Measurements from ENCODE around the gene DNAJB8.

DNAJB8 gene

DNA sequence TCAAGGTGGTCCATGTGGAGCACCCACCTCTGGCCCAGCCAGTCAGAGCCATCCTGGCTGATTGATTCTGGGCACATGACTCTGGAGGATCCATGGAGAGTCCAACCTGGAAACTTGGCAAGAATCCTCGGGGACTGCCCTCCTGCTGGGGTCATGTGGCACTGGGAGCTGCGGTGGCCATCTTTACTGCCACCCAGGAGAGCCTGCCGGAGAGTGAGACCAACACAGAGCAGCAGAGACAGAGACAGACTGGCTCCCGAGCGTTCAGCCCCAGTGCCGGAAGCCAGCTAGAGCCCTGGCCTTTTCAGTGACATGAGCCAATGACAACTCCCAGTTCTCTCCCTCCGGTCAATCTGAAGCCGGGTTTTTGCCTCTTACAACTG is 37.8 kb upstream of the DNAJB8 start:
- no peak for DNase-seq (ENCODE audit: extremely low spot score)
- CTCF ChIA-PET = no interaction called here
- POLR2A ChIA-PET = no interaction called here
- TF ChIP-seq, protein P1, sequence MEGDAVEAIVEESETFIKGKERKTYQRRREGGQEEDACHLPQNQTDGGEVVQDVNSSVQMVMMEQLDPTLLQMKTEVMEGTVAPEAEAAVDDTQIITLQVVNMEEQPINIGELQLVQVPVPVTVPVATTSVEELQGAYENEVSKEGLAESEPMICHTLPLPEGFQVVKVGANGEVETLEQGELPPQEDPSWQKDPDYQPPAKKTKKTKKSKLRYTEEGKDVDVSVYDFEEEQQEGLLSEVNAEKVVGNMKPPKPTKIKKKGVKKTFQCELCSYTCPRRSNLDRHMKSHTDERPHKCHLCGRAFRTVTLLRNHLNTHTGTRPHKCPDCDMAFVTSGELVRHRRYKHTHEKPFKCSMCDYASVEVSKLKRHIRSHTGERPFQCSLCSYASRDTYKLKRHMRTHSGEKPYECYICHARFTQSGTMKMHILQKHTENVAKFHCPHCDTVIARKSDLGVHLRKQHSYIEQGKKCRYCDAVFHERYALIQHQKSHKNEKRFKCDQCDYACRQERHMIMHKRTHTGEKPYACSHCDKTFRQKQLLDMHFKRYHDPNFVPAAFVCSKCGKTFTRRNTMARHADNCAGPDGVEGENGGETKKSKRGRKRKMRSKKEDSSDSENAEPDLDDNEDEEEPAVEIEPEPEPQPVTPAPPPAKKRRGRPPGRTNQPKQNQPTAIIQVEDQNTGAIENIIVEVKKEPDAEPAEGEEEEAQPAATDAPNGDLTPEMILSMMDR (IDR thresholded peaks at IDR 0.05; ENCODE audit: control extremely low read depth, extremely low read depth, low read depth, missing control alignments) = no peak

DNA sequence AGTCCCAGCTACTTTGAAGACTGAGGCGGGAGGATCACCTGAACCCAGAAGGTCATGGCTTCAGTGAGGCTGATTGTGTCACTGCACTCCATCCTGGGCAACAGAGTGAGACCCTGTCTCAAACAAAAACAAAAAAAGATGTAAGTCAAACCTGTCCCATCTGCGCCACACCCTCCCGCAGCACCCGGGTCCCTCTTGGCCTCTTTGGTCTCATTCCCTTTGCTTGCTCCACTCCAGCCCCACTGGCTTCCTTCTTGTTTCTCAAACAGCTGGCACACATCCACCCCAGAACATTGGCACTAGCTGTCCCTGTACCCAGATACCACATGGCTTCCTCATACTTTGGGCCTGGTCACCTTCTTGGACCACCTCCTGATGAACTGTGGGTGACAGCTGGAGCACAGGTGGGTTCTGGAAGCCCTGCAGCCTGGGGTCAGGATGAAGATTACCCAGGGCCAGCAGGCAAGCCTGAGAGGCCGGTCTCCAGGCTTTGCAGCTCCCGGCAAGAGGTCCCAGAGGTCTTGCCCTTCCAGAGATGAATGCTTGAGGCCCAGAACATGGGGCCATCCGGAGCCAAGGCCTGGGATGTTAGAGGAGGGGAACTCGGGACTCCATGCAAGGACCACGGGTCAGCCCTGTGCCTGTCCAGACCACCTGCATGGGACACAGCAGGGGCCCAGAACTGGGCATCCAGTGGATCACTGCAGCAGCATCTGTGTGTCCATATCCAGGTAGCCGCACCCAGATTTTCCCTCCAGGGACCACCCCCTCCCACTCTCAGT is 37.3 kb upstream of the DNAJB8 start:
- TF ChIP-seq, protein P1 (IDR thresholded peaks at IDR 0.05; ENCODE audit: control extremely low read depth, extremely low read depth, low read depth, missing control alignments) = no peak
- DNase-seq (ENCODE audit: extremely low spot score) = no peak
- ChIA-PET POLR2A (no interaction called here), CTCF (interaction anchor here (1.5 kb wide), 1 partner anchor 409 kb away, joined by 5 read pairs; no protein-coding TSS in a partner anchor)

DNA sequence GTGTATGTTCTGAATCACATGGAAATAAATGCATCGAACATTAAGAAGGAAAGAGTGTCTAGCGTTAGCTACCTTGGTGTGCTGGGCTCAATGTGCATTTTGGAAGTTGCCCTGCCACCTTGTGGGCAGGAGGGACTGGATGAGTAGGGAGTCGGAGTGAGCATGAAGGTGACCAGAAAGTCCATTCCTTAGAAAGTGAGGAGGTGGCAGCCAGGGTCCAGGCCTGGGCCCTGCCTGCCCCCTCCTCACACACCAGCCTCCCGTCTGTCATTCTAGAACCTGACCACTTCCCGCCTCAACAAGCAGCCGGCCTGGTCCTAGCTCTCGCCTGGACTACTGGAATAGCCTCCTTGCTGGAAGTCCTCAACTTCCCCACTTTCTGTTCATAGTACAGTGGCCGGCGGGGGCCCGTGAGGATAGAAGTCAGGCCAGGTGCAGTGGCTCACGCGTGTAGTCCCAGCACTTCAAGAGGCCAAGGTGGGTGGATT is 36.5 kb upstream of the DNAJB8 start:
- ChIA-PET CTCF (interaction anchor here (1.5 kb wide), 1 partner anchor 408 kb away, joined by 5 read pairs; no protein-coding TSS in a partner anchor), POLR2A (no interaction called here)
- DNase-seq (ENCODE audit: extremely low spot score) = no peak
- TF ChIP-seq, protein P1 (IDR thresholded peaks at IDR 0.05; ENCODE audit: control extremely low read depth, extremely low read depth, low read depth, missing control alignments) = no peak

DNA sequence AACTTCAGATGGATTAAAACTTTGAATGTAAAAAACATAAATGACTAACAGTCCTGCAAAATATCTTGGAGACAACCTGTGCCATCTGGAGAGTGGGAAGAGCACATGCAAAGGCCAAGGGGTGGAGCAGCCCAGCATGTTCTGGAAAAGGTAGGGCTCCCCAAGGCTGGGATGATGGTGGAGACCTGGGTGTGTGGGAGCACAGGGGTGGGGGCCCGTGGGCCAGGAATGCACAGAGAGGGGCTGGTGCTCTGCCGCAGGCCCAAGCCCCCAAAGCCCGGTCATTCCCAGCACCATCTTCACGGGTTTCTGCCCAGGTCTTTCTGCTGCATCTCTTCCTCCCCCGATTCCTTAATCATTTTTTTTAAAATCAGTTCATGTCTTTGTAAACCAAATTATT is 36.0 kb upstream of the DNAJB8 start:
- CTCF ChIA-PET = interaction anchor here (1.5 kb wide), 1 partner anchor 407 kb away, joined by 5 read pairs; no protein-coding TSS in a partner anchor
- TF ChIP-seq, protein P1 (IDR thresholded peaks at IDR 0.05; ENCODE audit: control extremely low read depth, extremely low read depth, low read depth, missing control alignments) = no peak
- DNase-seq (ENCODE audit: extremely low spot score) = no peak
- POLR2A ChIA-PET = no interaction called here

DNA sequence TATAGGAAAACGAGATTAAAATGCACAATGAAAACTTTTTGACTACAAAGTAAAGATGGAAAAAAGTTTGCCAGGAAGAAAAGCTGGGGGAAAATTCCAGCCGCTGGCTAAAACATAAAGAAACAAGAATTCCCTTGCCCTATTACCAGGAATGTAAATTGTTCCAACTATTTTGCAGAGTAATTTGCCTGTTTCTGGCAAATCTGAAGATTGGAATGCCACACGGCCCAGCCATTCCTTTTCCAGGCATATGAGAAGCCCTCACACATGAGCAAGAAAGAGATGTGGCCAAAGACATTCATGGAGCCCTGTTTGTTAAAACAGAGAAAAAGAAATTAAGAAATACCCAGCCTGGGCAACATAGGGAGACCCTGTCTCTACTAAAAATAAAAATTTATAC is 34.7 kb upstream of the DNAJB8 start:
- ChIA-PET POLR2A (no interaction called here), CTCF (no interaction called here)
- no peak for DNase-seq (ENCODE audit: extremely low spot score)
- TF ChIP-seq, protein P1 (IDR thresholded peaks at IDR 0.05; ENCODE audit: control extremely low read depth, extremely low read depth, low read depth, missing control alignments) = no peak

DNA sequence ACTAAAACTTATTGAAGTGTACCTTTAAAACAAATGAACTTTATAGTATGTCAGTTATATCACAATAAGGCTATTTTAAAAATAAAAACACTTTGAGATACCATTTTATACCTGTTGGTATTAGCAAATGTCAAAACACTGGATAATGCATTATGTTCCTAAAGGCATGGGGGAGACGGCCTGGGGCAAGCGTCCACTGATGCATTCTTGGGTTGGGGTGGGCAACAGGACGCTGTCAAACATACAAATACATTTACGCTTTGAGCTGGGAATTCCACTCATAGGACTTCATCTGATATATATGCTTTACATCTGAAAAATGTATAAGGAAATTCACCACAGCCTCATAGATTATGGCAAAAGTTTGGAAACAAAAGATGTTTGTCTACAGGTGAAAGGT is 33.9 kb upstream of the DNAJB8 start:
- DNase-seq (ENCODE audit: extremely low spot score) = no peak
- TF ChIP-seq, protein P1 (IDR thresholded peaks at IDR 0.05; ENCODE audit: control extremely low read depth, extremely low read depth, low read depth, missing control alignments) = no peak
- ChIA-PET POLR2A (no interaction called here), CTCF (no interaction called here)
